ENCODE measurements around the gene FBXO38.
"Not testable (repeated sequence)": the region's sequence is repeated elsewhere in the genome, so short reads cannot be mapped to it uniquely, and the experiment has no call there.

The FBXO38 gene

GRCh38 chr5:148433826-148434225 is 50.1 kb downstream of the FBXO38 start:
- no peak for DNase-seq

GRCh38 chr5:148436029-148436428 is 52.3 kb downstream of the FBXO38 start:
- no peak for DNase-seq

GRCh38 chr5:148437249-148437648 is 53.5 kb downstream of the FBXO38 start:
- no peak for DNase-seq

DNA sequence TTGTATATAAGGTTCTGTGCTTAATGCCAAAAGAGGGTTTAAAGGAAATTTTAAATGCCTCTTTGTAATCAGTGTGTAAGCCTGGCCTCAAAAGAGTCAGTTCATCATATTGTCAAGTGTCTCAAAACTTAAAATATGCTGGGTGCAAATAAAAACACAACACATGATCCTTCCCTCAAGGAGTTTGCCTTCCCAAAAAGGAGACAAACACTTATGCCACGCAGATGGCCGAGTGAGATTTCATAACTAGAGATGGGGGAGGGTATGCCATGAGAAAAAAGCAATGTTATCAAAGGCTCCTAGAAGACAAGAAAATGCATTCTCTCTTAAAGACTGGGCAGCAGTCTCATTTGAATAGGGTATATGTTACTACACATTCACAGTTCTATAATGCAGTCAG is 55.2 kb downstream of the FBXO38 start:
- DNase-seq, result no peak

DNA sequence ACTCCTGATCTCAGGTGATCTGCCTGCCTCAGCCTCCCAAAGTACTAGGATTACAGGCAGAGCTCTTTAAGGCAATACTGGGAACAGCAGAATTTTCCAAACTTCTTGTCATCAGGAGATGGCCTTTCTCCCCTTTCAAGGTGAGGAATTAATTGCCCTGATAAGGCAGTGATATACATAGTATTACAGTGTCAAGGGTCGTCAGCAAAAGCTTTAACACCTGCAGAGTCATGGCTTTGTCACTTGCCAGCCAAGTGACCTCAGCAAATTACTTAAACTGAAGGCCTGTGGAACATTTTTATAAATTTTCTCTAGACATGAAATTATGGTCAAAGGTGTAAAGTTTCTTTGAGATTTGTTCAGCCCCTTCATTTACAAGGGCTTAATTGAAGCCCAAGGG is 59.5 kb downstream of the FBXO38 start:
- DNase-seq, result no peak

- DNase-seq, result no peak
These were observed 60.2 kb downstream of the FBXO38 start for GRCh38 chr5:148443998-148444397.

DNA sequence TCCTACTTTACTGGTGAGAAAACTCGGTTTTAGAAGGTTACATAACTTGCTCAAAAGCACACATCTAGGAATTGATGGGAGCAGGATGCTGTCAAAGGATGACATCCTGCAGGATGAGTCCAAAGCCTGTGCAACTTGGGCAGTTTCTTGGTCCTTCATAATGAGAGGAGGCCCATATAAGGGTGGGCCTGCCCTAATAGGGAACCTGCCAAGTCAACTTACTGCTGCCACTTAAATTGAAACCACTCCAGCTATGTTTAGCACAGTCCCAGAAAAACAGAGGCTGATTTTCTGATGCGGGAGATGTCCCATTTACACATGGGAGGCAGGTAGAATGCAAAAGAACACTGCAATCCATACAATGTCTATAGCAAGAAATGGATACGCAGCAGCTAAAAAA is 61.8 kb downstream of the FBXO38 start:
- no peak for DNase-seq

GRCh38 chr5:148446611-148447010 is 62.9 kb downstream of the FBXO38 start:
- no peak for DNase-seq

DNA sequence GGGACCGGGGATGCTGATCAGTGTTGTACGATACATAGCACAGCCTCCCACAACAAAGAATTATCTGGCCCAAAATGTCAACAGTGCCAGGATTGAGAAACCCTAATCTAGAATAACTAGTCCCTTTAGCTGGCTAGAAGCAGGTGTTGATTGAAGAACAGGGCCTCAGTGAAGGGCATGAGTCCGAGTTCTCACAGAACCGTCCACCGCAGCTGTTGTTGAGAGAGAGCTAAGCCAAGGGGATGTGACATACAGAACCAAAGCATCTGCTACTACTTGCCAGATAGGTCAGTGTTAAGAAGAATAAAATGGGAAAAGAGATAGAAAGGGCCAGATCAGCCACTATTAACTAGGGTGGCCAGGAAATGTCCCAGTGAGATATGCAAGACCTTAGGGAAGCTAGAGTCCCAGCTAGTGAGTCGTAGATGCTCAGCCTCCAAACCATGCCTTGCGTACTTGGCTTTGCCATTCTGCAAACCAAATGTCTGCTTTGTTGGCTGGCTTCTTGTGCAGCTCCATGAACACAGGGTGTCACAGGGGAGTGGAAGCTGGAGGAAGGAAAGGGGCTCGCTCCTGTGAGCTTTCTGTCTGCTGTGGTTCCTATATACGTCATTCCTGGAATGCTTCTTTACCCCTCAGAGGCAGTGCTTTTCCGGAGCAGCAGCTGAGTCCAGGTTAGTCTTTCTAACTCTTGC is 68.9 kb downstream of the FBXO38 start:
- no peak for DNase-seq

DNA sequence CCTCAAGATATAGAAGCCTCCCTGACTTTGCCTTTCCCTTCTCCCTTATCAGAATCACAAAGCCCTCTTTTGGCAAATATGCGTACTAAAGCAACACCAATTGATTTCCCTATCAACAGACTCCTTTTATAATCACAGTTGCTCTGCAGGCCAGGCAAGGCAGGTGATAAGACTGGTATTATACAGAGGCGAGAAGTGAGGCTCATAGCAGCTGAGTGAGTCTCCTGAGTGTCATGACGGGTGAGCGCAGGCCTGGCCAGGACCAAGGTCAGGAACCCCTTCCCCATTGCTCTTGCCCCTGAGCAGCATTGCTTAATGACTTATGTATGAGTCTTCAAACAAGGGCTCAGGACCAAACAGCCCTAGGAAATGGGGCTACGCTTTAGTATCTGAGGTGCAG is 70.8 kb downstream of the FBXO38 start:
- DNase-seq, result no peak

DNA sequence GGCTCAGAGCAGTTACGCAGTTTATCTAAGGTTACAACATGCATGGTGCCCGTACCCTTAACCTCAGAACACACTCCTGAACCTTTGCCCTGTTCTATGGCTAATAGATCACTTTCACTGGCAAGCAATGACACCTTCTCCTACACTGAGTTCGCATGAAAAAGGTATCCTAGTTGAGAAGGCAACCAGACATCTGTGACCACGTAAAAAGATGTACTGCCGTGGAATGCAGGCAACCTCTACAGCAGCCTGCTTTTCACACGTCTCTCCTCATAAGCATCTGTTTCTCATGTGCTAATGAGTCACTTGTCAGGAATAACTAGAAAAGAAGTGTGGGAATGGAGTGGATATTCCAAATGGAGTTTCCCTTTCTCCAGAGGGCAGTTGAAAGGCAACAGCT is 71.4 kb downstream of the FBXO38 start:
- no peak for DNase-seq

DNA sequence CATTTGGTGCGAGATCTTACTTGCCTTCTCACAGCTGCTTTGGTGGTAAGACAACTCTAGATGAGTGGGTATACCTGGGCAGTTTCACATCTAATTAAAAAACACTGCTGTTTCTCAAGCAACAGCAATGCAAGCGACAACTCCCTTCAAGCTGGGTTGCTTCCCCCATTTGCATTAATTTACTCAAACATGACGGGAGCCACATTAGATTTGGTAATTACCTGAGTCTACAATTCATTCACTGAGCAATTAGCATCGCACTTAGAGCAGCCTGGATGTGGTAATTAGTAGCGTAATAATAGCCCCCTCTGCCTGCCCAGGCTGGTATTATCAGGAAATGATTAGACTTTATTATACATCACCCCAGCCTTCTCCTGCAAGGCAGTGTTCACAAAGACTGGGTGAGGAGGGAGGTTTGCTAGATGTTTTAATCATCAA is 73.4 kb downstream of the FBXO38 start:
- DNase-seq, result no peak

GRCh38 chr5:148458036-148458888 is 74.5 kb downstream of the FBXO38 start:
- DNase-seq, result no peak

- DNase-seq, result no peak
These were observed 75.9 kb downstream of the FBXO38 start for GRCh38 chr5:148459669-148460068.

GRCh38 chr5:148465381-148466235 is 81.8 kb downstream of the FBXO38 start:
- DNase-seq, result no peak

DNA sequence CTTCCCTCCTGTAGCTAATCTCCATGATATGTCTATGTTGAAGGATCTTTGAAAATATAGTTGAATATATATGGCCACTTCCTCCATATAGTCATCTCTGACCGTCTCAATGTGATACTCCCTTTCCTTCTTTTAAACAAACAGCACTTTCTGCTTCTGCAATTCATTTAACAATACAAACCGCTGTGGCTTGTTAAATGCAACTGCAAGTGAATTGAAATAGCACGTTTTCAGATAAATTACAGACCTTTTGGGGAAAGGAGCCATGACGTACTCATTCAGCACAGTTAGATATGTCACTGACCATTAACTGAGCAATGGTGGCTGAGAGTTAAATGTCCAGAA is 82.5 kb downstream of the FBXO38 start:
- no peak for DNase-seq

GRCh38 chr5:148467958-148468357 is 84.2 kb downstream of the FBXO38 start:
- no peak for DNase-seq

DNA sequence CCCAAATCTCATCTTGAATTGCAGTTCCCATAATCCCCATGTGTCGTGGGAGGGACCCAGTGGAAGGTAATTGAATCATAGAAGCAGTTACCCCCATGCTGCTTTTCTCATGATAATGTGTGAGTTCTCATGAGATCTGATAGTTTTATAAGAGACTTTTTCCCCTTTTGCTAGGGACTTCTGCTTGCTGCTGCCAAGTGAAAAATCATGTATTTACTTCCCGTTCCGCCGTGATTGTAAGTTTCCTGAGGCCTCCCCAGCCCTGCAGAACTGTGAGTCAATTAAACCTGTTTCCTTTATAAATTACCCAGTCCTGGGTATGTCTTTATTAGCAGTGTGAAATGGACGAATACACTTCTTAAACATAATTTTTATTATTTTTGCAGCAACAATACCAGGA is 85.0 kb downstream of the FBXO38 start:
- DNase-seq, result not testable (repeated sequence)

- no peak for DNase-seq
These were observed 85.8 kb downstream of the FBXO38 start for GRCh38 chr5:148469501-148469935.

DNA sequence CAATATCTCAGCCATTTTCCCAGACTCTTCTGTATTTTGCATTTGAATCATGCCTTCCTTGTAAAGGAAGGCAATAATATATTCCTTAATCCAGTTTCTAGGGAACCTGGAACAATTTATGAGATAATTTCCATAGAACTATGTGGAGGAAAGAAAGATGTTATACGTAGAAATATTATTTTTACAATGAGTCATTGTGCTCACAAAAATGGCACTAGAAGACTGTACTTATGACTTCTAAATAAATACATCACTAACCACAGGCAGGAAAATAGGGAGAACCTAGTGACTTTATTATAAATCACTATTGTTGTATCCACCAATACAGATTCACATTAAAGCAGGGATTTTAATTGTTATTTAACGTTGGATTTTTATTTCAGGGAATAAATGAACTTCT is 87.6 kb downstream of the FBXO38 start:
- DNase-seq, result no peak

DNA sequence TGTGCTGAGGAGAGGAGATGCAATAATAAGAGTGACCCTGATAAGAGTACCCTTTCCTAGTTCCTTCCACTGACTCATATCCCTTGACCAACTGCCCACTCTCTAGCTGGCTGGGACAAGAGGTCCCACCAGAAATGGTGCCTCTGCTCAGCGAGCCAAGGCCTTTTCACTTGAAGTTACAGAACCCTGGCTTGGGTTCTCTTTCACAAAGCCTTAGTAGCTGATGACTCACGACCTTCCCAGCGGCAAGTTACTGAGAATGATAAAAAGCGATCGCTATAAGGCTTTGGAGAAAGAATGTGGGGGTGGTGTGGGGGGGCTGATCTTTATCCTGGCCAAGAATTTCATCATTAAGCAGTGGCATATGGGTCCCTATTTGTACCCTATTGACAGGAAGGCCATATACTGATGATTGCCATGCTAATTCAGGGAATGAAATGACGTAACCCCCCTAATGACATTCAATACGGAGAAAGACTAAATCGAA is 90.3 kb downstream of the FBXO38 start:
- DNase-seq, result no peak

GRCh38 chr5:148476302-148476701 is 92.5 kb downstream of the FBXO38 start:
- DNase-seq, result no peak

DNA sequence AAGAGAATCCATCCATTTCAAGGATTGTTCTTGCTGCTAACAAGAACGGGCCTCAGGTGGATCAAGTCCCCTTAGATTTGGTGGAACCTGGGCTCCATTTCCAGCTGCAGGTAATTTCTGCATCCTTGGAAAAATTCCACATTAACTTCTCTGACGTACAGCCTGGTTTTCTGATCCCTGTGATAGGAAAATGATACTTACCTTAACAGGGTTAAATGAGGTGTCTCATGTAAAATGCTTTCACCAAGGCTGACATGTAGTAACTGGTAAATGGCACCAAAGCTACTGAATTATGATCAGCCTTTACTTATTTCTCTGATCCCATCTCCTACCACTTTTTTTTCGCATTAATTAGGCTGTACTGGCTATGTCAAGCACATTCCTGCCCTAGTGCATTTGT is 93.7 kb downstream of the FBXO38 start:
- no peak for DNase-seq
